AG04449 (cell line): ENCODE results near the gene MICAL3.

ENCODE experiments used
- CTCF ChIA-PET: fragments of 350-600 bp; formaldehyde crosslinking; extraction: SDS; loops from one replicate; lab custom pipeline; 2021; ENCODE audit warnings: antibody characterized with exemption; lab: Yijun Ruan, JAX
- POLR2A ChIA-PET: fragments of 400-600, 350-600 bp; formaldehyde crosslinking; extraction: SDS; loops from one replicate; lab custom pipeline; 2020; ENCODE audit warnings: antibody characterized with exemption, inconsistent platforms; lab: Yijun Ruan, JAX
- DNase-seq: peaks from one replicate; pipeline ENCODE4 v3.0.0-alpha.2; 2010; ENCODE audit warnings: low read depth, low spot score
- H3K4me3 ChIP-seq: 2 replicates; pipeline ENCODE4 v1.5.1; 2011; ENCODE audit warnings: low read depth, mild to moderate bottlenecking, control low read depth, low read length
- CTCF ChIP-seq: IDR thresholded peaks from one replicate; pipeline ENCODE4 v1.5.1; 2011; ENCODE audit warnings: mild to moderate bottlenecking, moderate library complexity, low read length, control low read depth, inconsistent platforms; ENCODE audit not compliant: insufficient read depth; ENCODE audit errors: missing control alignments

Gene MICAL3

GRCh38 chr22:17845790-17846189, 178.6 kb downstream of the MICAL3 start:
- CTCF ChIA-PET = interaction anchor here (0.7 to 7.7 kb wide), 6 partner anchors 12 to 231 kb away, joined by 3 to 49 read pairs (median 5); no protein-coding TSS in a partner anchor
- POLR2A ChIA-PET = no interaction called here
- no peak overlapping the region for H3K4me3 ChIP-seq
- DNase-seq = no peak
- TF ChIP-seq CTCF = no peak

GRCh38 chr22:17845327-17845726, 179.0 kb downstream of the MICAL3 start:
- ChIA-PET POLR2A (no interaction called here), CTCF (interaction anchor here (0.7 to 7.7 kb wide), 4 partner anchors 11 to 226 kb away, joined by 3 to 49 read pairs (median 6); no protein-coding TSS in a partner anchor)
- no peak overlapping the region for H3K4me3 ChIP-seq
- DNase-seq = no peak
- TF ChIP-seq CTCF = no peak

GRCh38 chr22:17844150-17844549, 180.2 kb downstream of the MICAL3 start:
- DNase-seq = no peak
- ChIA-PET CTCF (interaction anchor here (1.0 to 7.7 kb wide), 4 partner anchors 10 to 24 kb away, joined by 3 to 49 read pairs (median 6); no protein-coding TSS in a partner anchor), POLR2A (no interaction called here)
- no peak for TF ChIP-seq CTCF
- no peak overlapping the region for H3K4me3 ChIP-seq

- POLR2A ChIA-PET = no interaction called here
- CTCF ChIA-PET = interaction anchor here (7.7 kb wide), 1 partner anchor 12 kb away, joined by 49 read pairs; no protein-coding TSS in a partner anchor
- no peak overlapping the region for H3K4me3 ChIP-seq
- DNase-seq = no peak
- no peak for TF ChIP-seq CTCF
Measured at GRCh38 chr22:17842386-17842785, 182.0 kb downstream of the MICAL3 start.

- ChIA-PET POLR2A (no interaction called here), CTCF (interaction anchor here (7.7 kb wide), 1 partner anchor 12 kb away, joined by 49 read pairs; no protein-coding TSS in a partner anchor)
- TF ChIP-seq CTCF = no peak
- no peak for DNase-seq
- H3K4me3 ChIP-seq = no peak overlapping the region
Measured at GRCh38 chr22:17841836-17842235, 182.5 kb downstream of the MICAL3 start.

GRCh38 chr22:17838180-17838865, 186.0 kb downstream of the MICAL3 start:
- CTCF ChIA-PET = interaction anchor here (1.1 to 13.1 kb wide), 3 partner anchors 8 to 236 kb away, joined by 3 to 454 read pairs (median 9); partner anchors contain the start of gene PEX26
- TF ChIP-seq CTCF = no peak
- POLR2A ChIA-PET = no interaction called here
- no peak for DNase-seq
- H3K4me3 ChIP-seq = no peak overlapping the region
